Measurements from ENCODE around the gene OPN1SW. TPM values are rescaled to one million over a fixed set of nuclear protein-coding genes. Genes with fewer than 3 reads are reported as not detected.

The OPN1SW gene, protein sequence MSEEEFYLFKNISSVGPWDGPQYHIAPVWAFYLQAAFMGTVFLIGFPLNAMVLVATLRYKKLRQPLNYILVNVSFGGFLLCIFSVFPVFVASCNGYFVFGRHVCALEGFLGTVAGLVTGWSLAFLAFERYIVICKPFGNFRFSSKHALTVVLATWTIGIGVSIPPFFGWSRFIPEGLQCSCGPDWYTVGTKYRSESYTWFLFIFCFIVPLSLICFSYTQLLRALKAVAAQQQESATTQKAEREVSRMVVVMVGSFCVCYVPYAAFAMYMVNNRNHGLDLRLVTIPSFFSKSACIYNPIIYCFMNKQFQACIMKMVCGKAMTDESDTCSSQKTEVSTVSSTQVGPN
- total RNA-seq: not detected in 2 replicates

GRCh38 chr7:128775744-128776474, at the start of gene OPN1SW:
Gene OPN1SW, minus strand, starts transcription at chr7:128775794. Its CDS starts 13 bp downstream, at chr7:128775781.

DNA sequence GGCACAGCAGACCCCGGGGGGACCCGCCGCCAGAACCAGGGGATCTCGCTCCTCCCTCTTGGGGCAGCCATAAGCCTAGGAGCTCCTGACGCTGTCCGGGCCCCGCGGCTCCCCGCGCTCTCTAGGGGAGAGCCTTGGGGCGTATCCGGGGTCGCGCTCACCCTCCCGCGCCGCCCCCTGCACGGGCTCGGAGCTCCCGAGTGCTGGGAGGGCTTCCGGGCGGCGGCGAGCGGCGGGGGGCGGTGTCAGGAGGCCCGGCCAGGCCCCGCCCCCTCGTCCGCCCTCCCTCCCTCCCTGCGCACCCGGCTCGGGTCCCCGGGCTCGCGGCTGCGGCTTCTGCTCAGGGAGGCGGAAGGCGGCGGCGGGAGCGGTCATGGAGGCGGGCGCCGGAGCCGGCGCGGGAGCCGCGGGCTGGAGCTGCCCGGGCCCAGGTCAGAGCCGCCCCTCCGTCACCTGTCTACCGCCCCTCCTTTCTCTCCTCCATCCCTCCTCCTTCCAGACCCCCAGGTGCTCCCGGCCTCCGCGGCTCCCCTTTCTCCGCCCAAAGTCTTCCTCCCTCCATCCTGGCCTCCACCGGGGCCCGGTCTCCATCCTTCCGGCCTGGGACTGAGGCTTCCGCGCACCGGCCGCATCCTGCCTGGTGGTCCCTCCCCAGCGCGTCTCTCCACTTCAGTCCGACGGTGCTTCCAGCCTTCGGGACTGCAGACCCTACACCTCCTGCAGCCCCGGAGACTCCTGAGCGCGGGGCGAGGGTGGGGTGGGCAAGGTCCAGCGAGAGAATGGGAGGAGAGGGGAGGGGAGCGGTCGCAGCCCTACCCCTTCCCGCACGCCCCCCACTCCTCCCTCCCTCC, 15.8 kb upstream of the OPN1SW start, which contains the start of gene CCDC136:
TSS of gene CCDC136 (plus strand) at position 848 of the 851 bp plus-strand sequence. CDS start 444 bp downstream, outside the sequence.

GRCh38 chr7:128739048-128739962, 36.3 kb downstream of the OPN1SW start, which contains the start of gene CALU:
Gene CALU, plus strand, starts transcription at chr7:128739359. Its CDS starts 9,225 bp downstream, at chr7:128748584.

Other genes starting within 250 kb of the OPN1SW start
- 0.89 and 1.5 TPM in 2 replicates for gene GARIN1A, start 103.5 kb downstream of the OPN1SW start, total RNA-seq
- 2,586 and 2,792 TPM in 2 replicates for gene CALU, start 36.4 kb downstream of the OPN1SW start, total RNA-seq
- gene CCDC136, start 16.2 kb upstream of the OPN1SW start, total RNA-seq: 10.7 and 11.4 TPM in 2 replicates
- 226 and 608 TPM in 2 replicates for gene FLNC, start 54.6 kb upstream of the OPN1SW start, total RNA-seq
- 106 and 147 TPM in 2 replicates for gene ATP6V1F, start 87.1 kb upstream of the OPN1SW start, total RNA-seq
- gene KCP, start 134.9 kb upstream of the OPN1SW start, total RNA-seq: 0.09 and 0.30 TPM in 2 replicates
- gene IRF5, start 162.1 kb upstream of the OPN1SW start, total RNA-seq: 0.14 TPM in 1 of 2 replicates, not detected in the other

Data from smooth muscle cell of the umbilical artery (primary cell).